Measurements from ENCODE around the gene CRHR2.
A peak's percentile ranks its signal among the peaks of the same experiment; 100 is the strongest.

The CRHR2 gene

GRCh38 chr7:30717181-30717580 lies 34.9 kb upstream of the CRHR2 start:
- Mint-ChIP-seq H3K27ac (no peak overlapping the region), H3K9me3 (peaks cover 40% of the 10 kb centered on the region), H3K4me1 (ENCODE audit: low read depth) (no peaks in the 10 kb centered on the region), H3K36me3 (ENCODE audit: low read depth) (peaks cover 25% of the 10 kb centered on the region), H3K27me3 (ENCODE audit: low read depth) (peaks cover 2% of the 10 kb centered on the region), H3K4me3 (no peak overlapping the region)
- DNase-seq (ENCODE audit: low spot score) = no peak

GRCh38 chr7:30714129-30714528 lies 31.9 kb upstream of the CRHR2 start:
- no peak for DNase-seq (ENCODE audit: low spot score)
- Mint-ChIP-seq H3K4me3 (no peak overlapping the region), H3K36me3 (ENCODE audit: low read depth) (peaks cover 15% of the 10 kb centered on the region), H3K9me3 (peaks cover 23% of the 10 kb centered on the region), H3K4me1 (ENCODE audit: low read depth) (no peaks in the 10 kb centered on the region), H3K27me3 (ENCODE audit: low read depth) (peaks cover 2% of the 10 kb centered on the region), H3K27ac (no peak overlapping the region)

- Mint-ChIP-seq H3K36me3 (ENCODE audit: low read depth) (peaks cover 12% of the 10 kb centered on the region), H3K27me3 (ENCODE audit: low read depth) (peaks cover 2% of the 10 kb centered on the region), H3K9me3 (peaks cover 16% of the 10 kb centered on the region), H3K27ac (no peak overlapping the region), H3K4me1 (ENCODE audit: low read depth) (no peaks in the 10 kb centered on the region), H3K4me3 (no peak overlapping the region)
- DNase-seq (ENCODE audit: low spot score) = no peak
These were observed 31.1 kb upstream of the CRHR2 start for GRCh38 chr7:30713392-30713791.

GRCh38 chr7:30710669-30711068 lies 28.4 kb upstream of the CRHR2 start:
- Mint-ChIP-seq H3K27me3 (ENCODE audit: low read depth) (peaks cover 2% of the 10 kb centered on the region), H3K9me3 (no peaks in the 10 kb centered on the region), H3K36me3 (ENCODE audit: low read depth) (no peaks in the 10 kb centered on the region), H3K4me3 (no peak overlapping the region), H3K27ac (no peak overlapping the region), H3K4me1 (ENCODE audit: low read depth) (no peaks in the 10 kb centered on the region)
- no peak for DNase-seq (ENCODE audit: low spot score)

DNA sequence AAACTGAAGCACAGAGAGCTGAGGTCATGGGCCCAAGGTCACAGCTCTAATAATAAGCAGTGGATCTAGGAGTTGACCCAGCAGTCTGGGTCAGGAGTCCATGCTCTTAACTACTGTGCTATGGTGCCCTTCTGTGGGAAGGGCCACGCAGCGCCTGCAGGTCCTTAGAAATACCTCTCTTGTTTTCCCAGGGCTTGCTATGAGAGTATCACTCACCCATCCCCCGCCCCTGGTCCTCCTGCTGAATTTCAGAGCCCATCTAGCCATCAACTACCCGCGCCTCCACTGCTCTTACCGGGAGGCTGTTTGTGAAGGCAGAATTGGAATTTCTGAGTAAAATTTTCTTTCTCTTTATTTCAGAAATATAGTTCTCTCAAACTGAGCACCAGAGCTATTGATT lies 27.3 kb upstream of the CRHR2 start:
- H3K27me3 Mint-ChIP-seq (ENCODE audit: low read depth) = peaks cover 2% of the 10 kb centered on the region
- no peak overlapping the region for H3K4me3 Mint-ChIP-seq
- no peak for DNase-seq (ENCODE audit: low spot score)
- no peaks in the 10 kb centered on the region for H3K4me1 Mint-ChIP-seq (ENCODE audit: low read depth)
- no peaks in the 10 kb centered on the region for H3K36me3 Mint-ChIP-seq (ENCODE audit: low read depth)
- no peaks in the 10 kb centered on the region for H3K9me3 Mint-ChIP-seq
- H3K27ac Mint-ChIP-seq = no peak overlapping the region

- Mint-ChIP-seq H3K4me1 (ENCODE audit: low read depth) (no peaks in the 10 kb centered on the region), H3K9me3 (no peaks in the 10 kb centered on the region), H3K36me3 (ENCODE audit: low read depth) (no peaks in the 10 kb centered on the region), H3K27ac (no peak overlapping the region), H3K27me3 (ENCODE audit: low read depth) (peaks cover 2% of the 10 kb centered on the region), H3K4me3 (no peak overlapping the region)
- no peak for DNase-seq (ENCODE audit: low spot score)
These were observed 26.7 kb upstream of the CRHR2 start for GRCh38 chr7:30708983-30709382.

- Mint-ChIP-seq H3K9me3 (no peaks in the 10 kb centered on the region), H3K4me1 (ENCODE audit: low read depth) (no peaks in the 10 kb centered on the region), H3K27ac (no peak overlapping the region), H3K36me3 (ENCODE audit: low read depth) (no peaks in the 10 kb centered on the region), H3K27me3 (ENCODE audit: low read depth) (peaks cover 2% of the 10 kb centered on the region), H3K4me3 (no peak overlapping the region)
- DNase-seq (ENCODE audit: low spot score) = no peak
These were observed 26.2 kb upstream of the CRHR2 start for GRCh38 chr7:30708412-30708811.

- Mint-ChIP-seq H3K27me3 (ENCODE audit: low read depth) (peaks cover 2% of the 10 kb centered on the region), H3K27ac (no peak overlapping the region), H3K4me1 (ENCODE audit: low read depth) (no peaks in the 10 kb centered on the region), H3K4me3 (no peak overlapping the region), H3K36me3 (ENCODE audit: low read depth) (no peaks in the 10 kb centered on the region), H3K9me3 (no peaks in the 10 kb centered on the region)
- no peak for DNase-seq (ENCODE audit: low spot score)
These were observed 25.4 kb upstream of the CRHR2 start for GRCh38 chr7:30707391-30708357.

GRCh38 chr7:30706908-30707307 lies 24.7 kb upstream of the CRHR2 start:
- peaks cover 2% of the 10 kb centered on the region for H3K27me3 Mint-ChIP-seq (ENCODE audit: low read depth)
- peaks cover 2% of the 10 kb centered on the region for H3K4me1 Mint-ChIP-seq (ENCODE audit: low read depth)
- H3K27ac Mint-ChIP-seq = no peak overlapping the region
- H3K9me3 Mint-ChIP-seq = no peaks in the 10 kb centered on the region
- no peak for DNase-seq (ENCODE audit: low spot score)
- H3K36me3 Mint-ChIP-seq (ENCODE audit: low read depth) = no peaks in the 10 kb centered on the region
- no peak overlapping the region for H3K4me3 Mint-ChIP-seq

DNA sequence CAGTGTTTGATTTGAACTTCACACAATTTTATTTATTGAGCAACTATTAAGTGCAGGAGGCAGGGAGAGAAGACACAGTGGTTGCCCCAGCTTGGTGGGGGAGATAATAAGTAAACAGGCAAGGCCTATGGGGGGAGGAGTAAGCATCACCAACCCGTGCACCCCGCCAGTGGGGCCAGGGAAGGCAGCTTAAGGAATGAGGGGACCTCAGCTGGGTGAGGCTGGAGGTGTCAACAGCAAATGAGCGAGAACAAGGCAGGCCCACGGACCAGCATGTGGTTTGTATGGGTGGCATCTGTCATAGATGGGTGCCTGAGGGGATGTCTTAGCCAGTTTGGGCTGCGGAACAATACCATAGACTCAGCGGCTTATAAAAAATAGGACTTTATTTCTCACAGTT lies 24.1 kb upstream of the CRHR2 start:
- no peaks in the 10 kb centered on the region for H3K36me3 Mint-ChIP-seq (ENCODE audit: low read depth)
- peaks cover 2% of the 10 kb centered on the region for H3K4me1 Mint-ChIP-seq (ENCODE audit: low read depth)
- no peak for DNase-seq (ENCODE audit: low spot score)
- H3K4me3 Mint-ChIP-seq = no peak overlapping the region
- H3K27ac Mint-ChIP-seq = peak overlapping the region; percentile 15
- H3K9me3 Mint-ChIP-seq = no peaks in the 10 kb centered on the region
- H3K27me3 Mint-ChIP-seq (ENCODE audit: low read depth) = peaks cover 2% of the 10 kb centered on the region

DNA sequence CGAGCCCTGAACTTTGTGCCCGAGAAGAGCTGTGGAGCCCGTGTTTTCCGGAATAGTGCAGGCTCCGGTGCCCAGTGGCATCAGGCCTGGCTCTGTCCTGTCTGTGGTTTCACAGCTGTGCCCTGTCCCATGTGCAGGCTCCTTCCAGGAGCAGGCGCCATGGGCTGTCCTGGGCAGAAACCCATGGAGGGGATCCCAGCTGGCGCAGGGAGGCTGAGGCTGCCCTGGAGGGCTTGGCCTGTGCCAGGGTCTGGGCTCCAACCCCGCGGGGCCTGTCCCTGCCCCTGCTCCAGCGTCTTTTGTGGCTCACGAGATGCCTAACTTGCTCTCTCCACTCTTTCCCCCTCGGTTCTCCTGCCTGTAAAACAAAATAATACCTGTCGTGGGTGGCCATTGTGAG lies 23.3 kb upstream of the CRHR2 start:
- H3K27ac Mint-ChIP-seq = no peak overlapping the region
- DNase-seq (ENCODE audit: low spot score) = no peak
- peaks cover 2% of the 10 kb centered on the region for H3K27me3 Mint-ChIP-seq (ENCODE audit: low read depth)
- no peaks in the 10 kb centered on the region for H3K9me3 Mint-ChIP-seq
- no peaks in the 10 kb centered on the region for H3K36me3 Mint-ChIP-seq (ENCODE audit: low read depth)
- peaks cover 2% of the 10 kb centered on the region for H3K4me1 Mint-ChIP-seq (ENCODE audit: low read depth)
- no peak overlapping the region for H3K4me3 Mint-ChIP-seq

DNA sequence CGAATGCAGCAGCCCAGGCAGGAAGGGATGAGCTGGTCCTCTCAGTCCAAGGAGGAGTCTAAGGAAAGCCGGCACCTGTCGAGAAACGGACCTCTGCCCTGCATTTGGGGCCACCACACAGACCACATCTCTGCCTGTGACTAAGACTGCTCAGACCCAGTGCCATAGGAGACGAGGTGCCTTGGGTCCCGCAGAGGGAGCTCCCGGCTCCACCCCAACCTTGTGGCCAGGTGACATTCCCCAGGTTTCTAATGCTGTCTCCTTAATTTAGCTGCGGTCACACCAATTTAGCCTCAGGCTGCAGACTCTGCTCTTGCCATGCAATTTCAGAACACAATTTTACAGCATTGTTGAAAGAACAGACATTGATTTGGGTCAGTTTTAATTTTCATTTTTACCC lies 22.8 kb upstream of the CRHR2 start:
- H3K36me3 Mint-ChIP-seq (ENCODE audit: low read depth) = no peaks in the 10 kb centered on the region
- H3K4me1 Mint-ChIP-seq (ENCODE audit: low read depth) = peaks cover 2% of the 10 kb centered on the region
- peaks cover 2% of the 10 kb centered on the region for H3K27me3 Mint-ChIP-seq (ENCODE audit: low read depth)
- H3K27ac Mint-ChIP-seq = no peak overlapping the region
- H3K9me3 Mint-ChIP-seq = no peaks in the 10 kb centered on the region
- H3K4me3 Mint-ChIP-seq = no peak overlapping the region
- no peak for DNase-seq (ENCODE audit: low spot score)

- no peak for DNase-seq (ENCODE audit: low spot score)
- no peaks in the 10 kb centered on the region for H3K36me3 Mint-ChIP-seq (ENCODE audit: low read depth)
- H3K27me3 Mint-ChIP-seq (ENCODE audit: low read depth) = peaks cover 2% of the 10 kb centered on the region
- no peak overlapping the region for H3K4me3 Mint-ChIP-seq
- no peaks in the 10 kb centered on the region for H3K9me3 Mint-ChIP-seq
- H3K4me1 Mint-ChIP-seq (ENCODE audit: low read depth) = peaks cover 2% of the 10 kb centered on the region
- H3K27ac Mint-ChIP-seq = no peak overlapping the region
These were observed 21.5 kb upstream of the CRHR2 start for GRCh38 chr7:30703756-30704155.

DNA sequence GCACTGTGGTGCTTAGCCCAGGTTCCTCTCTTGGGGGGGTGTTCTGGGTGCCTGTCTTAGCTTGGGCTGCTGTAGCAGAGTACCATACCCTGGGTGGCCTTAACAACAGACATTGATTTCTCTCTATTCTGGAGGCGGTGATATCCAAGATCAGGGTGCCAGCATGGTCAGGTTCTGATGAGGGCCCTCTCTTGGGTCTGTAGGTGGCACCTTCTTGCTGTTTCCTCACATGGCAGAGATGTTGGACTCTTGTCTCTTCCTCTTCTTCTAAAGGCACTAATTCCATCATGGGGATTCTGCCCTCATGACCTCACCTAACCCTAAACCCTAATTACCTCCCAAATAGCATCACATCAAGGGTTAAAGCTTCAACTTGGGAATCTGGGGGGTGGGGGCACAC lies 19.9 kb upstream of the CRHR2 start:
- no peak overlapping the region for H3K27ac Mint-ChIP-seq
- peaks cover 5% of the 10 kb centered on the region for H3K27me3 Mint-ChIP-seq (ENCODE audit: low read depth)
- H3K9me3 Mint-ChIP-seq = no peaks in the 10 kb centered on the region
- no peak for DNase-seq (ENCODE audit: low spot score)
- peaks cover 6% of the 10 kb centered on the region for H3K4me1 Mint-ChIP-seq (ENCODE audit: low read depth)
- H3K36me3 Mint-ChIP-seq (ENCODE audit: low read depth) = no peaks in the 10 kb centered on the region
- no peak overlapping the region for H3K4me3 Mint-ChIP-seq

- Mint-ChIP-seq H3K27ac (no peak overlapping the region), H3K4me1 (ENCODE audit: low read depth) (peaks cover 6% of the 10 kb centered on the region)
These were observed 18.7 kb upstream of the CRHR2 start for GRCh38 chr7:30700941-30701340.

More at GRCh38 chr7:30700941-30701340, 18.7 kb upstream of the CRHR2 start:
- DNase-seq (ENCODE audit: low spot score) = no peak
- Mint-ChIP-seq H3K27me3 (ENCODE audit: low read depth) (peaks cover 6% of the 10 kb centered on the region), H3K36me3 (ENCODE audit: low read depth) (no peaks in the 10 kb centered on the region), H3K4me3 (no peak overlapping the region), H3K9me3 (no peaks in the 10 kb centered on the region)

All from T-helper 2 cell treated with Interferon-gamma antibody and Interleukin-4, amounts not matched to agents 5 μg/mL and 100 μg/mL, for 36 hours (primary cell).